ENCODE results near the gene RNASEL. TPM values are rescaled to one million over a fixed set of nuclear protein-coding genes. Genes with fewer than 3 reads are reported as not detected.

RNASEL gene
- total RNA-seq, 1 donor from 2014 or later, result 4.2 TPM

DNA sequence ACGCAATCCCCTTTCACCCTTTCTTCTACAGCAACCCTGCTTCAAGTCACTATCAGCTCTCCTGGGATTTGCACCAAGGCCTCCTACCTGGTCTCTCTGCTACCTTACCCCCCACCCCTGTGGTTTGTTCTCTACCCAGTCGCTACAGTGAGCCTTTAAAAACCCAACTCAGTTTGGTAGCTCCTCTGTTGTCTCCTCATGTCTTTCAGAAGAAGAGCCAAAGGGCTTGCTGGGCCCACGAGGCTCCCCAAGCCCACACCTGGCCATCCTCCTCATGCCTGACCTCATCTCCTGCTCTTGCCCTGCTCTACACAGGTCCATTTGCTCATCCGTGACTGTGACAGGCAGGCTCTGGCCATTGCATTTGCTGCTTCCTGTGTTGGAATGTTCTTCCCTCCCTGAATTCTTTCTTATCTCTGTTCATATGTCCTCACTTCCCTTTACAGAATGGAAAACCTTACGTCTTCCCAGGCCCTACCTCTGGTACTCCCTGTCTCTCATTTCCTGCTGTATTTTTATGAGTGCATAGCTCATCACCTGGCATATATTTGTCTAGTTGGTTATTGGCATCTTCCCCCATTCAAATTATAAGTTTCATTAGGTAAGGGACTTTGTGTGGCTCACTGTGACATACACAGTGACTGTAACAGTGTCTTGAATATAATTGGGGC is 11.8 kb upstream of the RNASEL start:
- peaks cover 41 to 52% (median 43%) of the 10 kb centered on the region in 3 donors for H3K4me1 ChIP-seq (ENCODE audit: control insufficient read depth in 3 of 3, insufficient read depth in 3 of 3, low read length in 3 of 3)
- no peaks in the 10 kb centered on the region for H3K9me3 ChIP-seq (ENCODE audit: control insufficient read depth in 3 of 3, low read length in 3 of 3)
- H3K4me3 ChIP-seq (ENCODE audit: low read length in 3 of 3), result peak overlapping the region in 2 of 3 donors; percentile 31 to 54
- peak overlapping the region in 1 of 3 donors; percentile 36 for H3K9ac ChIP-seq (ENCODE audit: low read depth in 1 of 3, low read length in 3 of 3)
- H3K27ac ChIP-seq (ENCODE audit: low read depth, low read length), result no peak overlapping the region
- peaks cover 7 to 17% (median 13%) of the 10 kb centered on the region in 3 donors for H3K36me3 ChIP-seq (ENCODE audit: control insufficient read depth in 3 of 3, insufficient read depth in 3 of 3, low read length in 3 of 3)
- no peaks in the 10 kb centered on the region for H3K27me3 ChIP-seq (ENCODE audit: control insufficient read depth in 3 of 3, insufficient read depth in 3 of 3, low read length in 3 of 3)

DNA sequence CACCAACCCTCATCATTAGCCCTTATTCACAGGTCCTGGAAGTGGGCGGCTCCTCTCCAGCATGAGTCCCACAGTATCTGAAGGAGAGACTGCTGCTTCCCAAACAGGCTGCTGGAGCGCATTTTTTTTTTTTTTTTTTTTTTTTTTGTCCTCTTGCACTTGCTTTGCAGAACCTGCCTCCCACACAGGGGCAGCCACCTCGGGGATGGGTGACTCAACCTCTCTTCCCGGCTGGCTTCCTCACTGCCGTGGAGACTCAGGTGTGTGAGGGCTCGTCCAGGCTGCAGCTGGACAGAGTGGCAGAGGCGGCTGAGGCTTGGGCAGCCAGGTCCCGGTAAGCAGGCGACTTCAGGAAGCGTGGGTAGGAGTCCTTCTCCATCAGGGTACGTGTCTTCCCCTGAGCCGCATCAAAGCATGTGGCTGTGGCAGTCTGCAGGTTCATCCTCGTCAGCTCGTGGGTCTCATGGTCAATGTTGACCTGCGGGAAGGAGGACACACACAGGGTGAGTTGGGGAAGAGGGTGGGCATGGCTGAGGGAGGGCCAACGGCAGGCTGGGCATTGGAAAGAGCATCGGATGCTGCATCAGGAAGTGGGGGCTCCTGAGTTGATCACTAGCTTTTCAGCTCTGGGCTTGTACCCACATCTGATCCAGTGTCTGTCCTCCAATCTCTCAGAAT is 11.1 kb upstream of the RNASEL start:
- Histone ChIP-seq H3K36me3 (ENCODE audit: control insufficient read depth in 3 of 3, insufficient read depth in 3 of 3, low read length in 3 of 3) (peaks cover 7 to 17% (median 13%) of the 10 kb centered on the region in 3 donors), H3K4me1 (ENCODE audit: control insufficient read depth in 3 of 3, insufficient read depth in 3 of 3, low read length in 3 of 3) (peaks cover 37 to 48% (median 38%) of the 10 kb centered on the region in 3 donors), H3K27ac (ENCODE audit: low read depth, low read length) (no peak overlapping the region), H3K9ac (ENCODE audit: low read depth in 1 of 3, low read length in 3 of 3) (peak overlapping the region in 2 of 3 donors; percentile 36 to 48), H3K9me3 (ENCODE audit: control insufficient read depth in 3 of 3, low read length in 3 of 3) (no peaks in the 10 kb centered on the region), H3K4me3 (ENCODE audit: low read length in 3 of 3) (no peak overlapping the region), H3K27me3 (ENCODE audit: control insufficient read depth in 3 of 3, insufficient read depth in 3 of 3, low read length in 3 of 3) (no peaks in the 10 kb centered on the region)

- Histone ChIP-seq H3K4me1 (ENCODE audit: control insufficient read depth in 3 of 3, insufficient read depth in 3 of 3, low read length in 3 of 3) (peaks cover 30 to 42% (median 34%) of the 10 kb centered on the region in 3 donors), H3K9me3 (ENCODE audit: control insufficient read depth in 3 of 3, low read length in 3 of 3) (no peaks in the 10 kb centered on the region), H3K27me3 (ENCODE audit: control insufficient read depth in 3 of 3, insufficient read depth in 3 of 3, low read length in 3 of 3) (no peaks in the 10 kb centered on the region), H3K36me3 (ENCODE audit: control insufficient read depth in 3 of 3, insufficient read depth in 3 of 3, low read length in 3 of 3) (peaks cover 7 to 17% (median 13%) of the 10 kb centered on the region in 3 donors), H3K4me3 (ENCODE audit: low read length in 3 of 3) (no peak overlapping the region), H3K27ac (ENCODE audit: low read depth, low read length) (no peak overlapping the region), H3K9ac (ENCODE audit: low read depth in 1 of 3, low read length in 3 of 3) (peak overlapping the region in 1 of 3 donors; percentile 48)
Measured at GRCh38 chr1:182599339-182599738, 10.3 kb upstream of the RNASEL start.

DNA sequence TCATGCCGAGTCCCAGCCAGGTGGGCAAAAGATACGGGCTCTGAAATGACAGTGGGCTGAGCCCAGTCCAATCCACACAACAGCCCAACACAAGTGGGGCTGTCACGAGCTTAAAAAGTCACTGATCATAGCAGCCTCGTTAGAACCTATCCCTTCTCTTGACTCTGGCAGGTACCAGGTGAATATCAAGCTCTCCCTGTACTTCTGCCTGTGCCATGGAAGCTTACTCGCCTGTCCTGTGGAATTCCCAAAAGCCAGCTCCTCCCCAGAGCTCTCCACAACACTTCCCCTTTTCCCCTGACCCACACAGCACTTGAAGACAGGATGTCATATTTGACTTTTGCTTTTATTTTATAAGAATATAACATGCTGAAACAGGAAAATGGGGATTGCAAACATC is 9.2 kb upstream of the RNASEL start:
- H3K27ac ChIP-seq (ENCODE audit: low read depth, low read length), result no peak overlapping the region

GRCh38 chr1:182596934-182597333 is 7.9 kb upstream of the RNASEL start:
- H3K27ac ChIP-seq (ENCODE audit: low read depth, low read length), result no peak overlapping the region
- no peaks in the 10 kb centered on the region for H3K27me3 ChIP-seq (ENCODE audit: control insufficient read depth in 3 of 3, insufficient read depth in 3 of 3, low read length in 3 of 3)
- H3K4me1 ChIP-seq (ENCODE audit: control insufficient read depth in 3 of 3, insufficient read depth in 3 of 3, low read length in 3 of 3), result peaks cover 15 to 26% (median 19%) of the 10 kb centered on the region in 3 donors
- H3K9me3 ChIP-seq (ENCODE audit: control insufficient read depth in 3 of 3, low read length in 3 of 3), result no peaks in the 10 kb centered on the region
- H3K9ac ChIP-seq (ENCODE audit: low read depth in 1 of 3, low read length in 3 of 3), result no peak overlapping the region
- H3K4me3 ChIP-seq (ENCODE audit: low read length in 3 of 3), result no peak overlapping the region
- peaks cover 7 to 17% (median 13%) of the 10 kb centered on the region in 3 donors for H3K36me3 ChIP-seq (ENCODE audit: control insufficient read depth in 3 of 3, insufficient read depth in 3 of 3, low read length in 3 of 3)

More for the DNA sequence above, 9.2 kb upstream of the RNASEL start:
- Histone ChIP-seq H3K27me3 (ENCODE audit: control insufficient read depth in 3 of 3, insufficient read depth in 3 of 3, low read length in 3 of 3) (no peaks in the 10 kb centered on the region), H3K9ac (ENCODE audit: low read depth in 1 of 3, low read length in 3 of 3) (no peak overlapping the region), H3K9me3 (ENCODE audit: control insufficient read depth in 3 of 3, low read length in 3 of 3) (no peaks in the 10 kb centered on the region), H3K4me3 (ENCODE audit: low read length in 3 of 3) (no peak overlapping the region), H3K36me3 (ENCODE audit: control insufficient read depth in 3 of 3, insufficient read depth in 3 of 3, low read length in 3 of 3) (peaks cover 7 to 17% (median 13%) of the 10 kb centered on the region in 3 donors), H3K4me1 (ENCODE audit: control insufficient read depth in 3 of 3, insufficient read depth in 3 of 3, low read length in 3 of 3) (peaks cover 23 to 33% (median 27%) of the 10 kb centered on the region in 3 donors)

DNA sequence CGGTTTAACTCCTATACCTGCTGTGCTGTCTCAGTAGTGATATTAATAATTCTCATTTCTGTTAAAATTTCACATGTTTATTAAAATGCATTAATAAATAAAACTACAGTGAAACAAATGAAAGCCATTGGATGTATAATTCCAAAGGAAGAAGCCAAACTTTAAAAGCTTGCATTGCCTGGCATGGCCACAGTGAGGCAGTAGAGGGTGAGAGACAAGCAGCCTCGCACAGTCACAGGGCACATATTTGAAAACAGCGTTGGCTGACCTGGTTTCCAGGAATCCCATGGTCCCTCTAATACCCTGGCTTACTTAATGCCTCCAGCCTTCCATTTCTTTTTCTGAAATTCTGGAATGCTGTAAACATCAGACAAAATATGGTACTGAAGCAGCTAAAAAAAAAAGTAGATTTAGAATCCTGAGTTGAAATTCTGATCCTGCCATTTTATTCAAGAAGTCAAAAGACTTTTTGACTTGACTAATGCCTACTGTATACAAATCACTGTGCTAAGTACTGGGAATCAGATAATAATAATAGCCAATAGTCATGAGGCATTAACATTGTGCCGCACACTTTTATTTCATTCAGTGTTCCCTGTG is 6.7 kb upstream of the RNASEL start:
- no peak overlapping the region for H3K9ac ChIP-seq (ENCODE audit: low read depth in 1 of 3, low read length in 3 of 3)
- no peaks in the 10 kb centered on the region for H3K27me3 ChIP-seq (ENCODE audit: control insufficient read depth in 3 of 3, insufficient read depth in 3 of 3, low read length in 3 of 3)
- no peak overlapping the region for H3K27ac ChIP-seq (ENCODE audit: low read depth, low read length)
- peaks cover 4 to 14% (median 8%) of the 10 kb centered on the region in 3 donors for H3K4me1 ChIP-seq (ENCODE audit: control insufficient read depth in 3 of 3, insufficient read depth in 3 of 3, low read length in 3 of 3)
- no peak overlapping the region for H3K4me3 ChIP-seq (ENCODE audit: low read length in 3 of 3)
- no peaks in the 10 kb centered on the region for H3K9me3 ChIP-seq (ENCODE audit: control insufficient read depth in 3 of 3, low read length in 3 of 3)
- H3K36me3 ChIP-seq (ENCODE audit: control insufficient read depth in 3 of 3, insufficient read depth in 3 of 3, low read length in 3 of 3), result peaks cover 5 to 13% (median 10%) of the 10 kb centered on the region in 3 donors

GRCh38 chr1:182589931-182590330 is 875 bp upstream of the RNASEL start:
- Histone ChIP-seq H3K4me1 (ENCODE audit: control insufficient read depth in 3 of 3, insufficient read depth in 3 of 3, low read length in 3 of 3) (peaks cover 9 to 16% (median 11%) of the 10 kb centered on the region in 3 donors), H3K27me3 (ENCODE audit: control insufficient read depth in 3 of 3, insufficient read depth in 3 of 3, low read length in 3 of 3) (no peaks in the 10 kb centered on the region), H3K27ac (ENCODE audit: low read depth, low read length) (no peak overlapping the region), H3K4me3 (ENCODE audit: low read length in 3 of 3) (no peak overlapping the region), H3K9ac (ENCODE audit: low read depth in 1 of 3, low read length in 3 of 3) (no peak overlapping the region), H3K9me3 (ENCODE audit: control insufficient read depth in 3 of 3, low read length in 3 of 3) (no peaks in the 10 kb centered on the region), H3K36me3 (ENCODE audit: control insufficient read depth in 3 of 3, insufficient read depth in 3 of 3, low read length in 3 of 3) (peaks cover 2 to 8% (median 5%) of the 10 kb centered on the region in 3 donors)

DNA sequence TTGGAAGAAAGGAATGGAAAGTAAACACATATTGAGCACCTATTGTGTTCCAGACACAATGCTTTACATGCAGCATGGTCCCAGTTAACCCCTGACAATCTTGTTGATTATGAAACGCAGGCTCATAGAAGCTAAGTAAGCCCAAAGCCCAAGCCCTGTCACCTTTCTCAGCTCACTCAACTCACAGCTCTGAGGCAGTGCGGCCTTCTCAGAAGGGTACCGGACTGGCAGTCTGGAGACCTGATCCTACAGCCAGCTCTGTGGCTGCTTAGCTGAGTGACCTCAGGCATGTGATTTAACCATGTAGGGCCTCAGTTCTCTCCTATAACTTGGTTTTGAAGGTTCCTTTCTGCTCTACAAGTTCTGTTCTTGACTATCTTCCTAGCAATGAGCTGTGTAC is 464 bp upstream of the RNASEL start:
- no peaks in the 10 kb centered on the region for H3K27me3 ChIP-seq (ENCODE audit: control insufficient read depth in 3 of 3, insufficient read depth in 3 of 3, low read length in 3 of 3)
- peaks cover 2 to 8% (median 5%) of the 10 kb centered on the region in 3 donors for H3K36me3 ChIP-seq (ENCODE audit: control insufficient read depth in 3 of 3, insufficient read depth in 3 of 3, low read length in 3 of 3)
- no peak overlapping the region for H3K27ac ChIP-seq (ENCODE audit: low read depth, low read length)
- peak overlapping the region in 2 of 3 donors; percentile 83 to 89 for H3K9ac ChIP-seq (ENCODE audit: low read depth in 1 of 3, low read length in 3 of 3)
- peak overlapping the region; percentile 80 to 92 (median 87) for H3K4me3 ChIP-seq (ENCODE audit: low read length in 3 of 3)
- H3K9me3 ChIP-seq (ENCODE audit: control insufficient read depth in 3 of 3, low read length in 3 of 3), result no peaks in the 10 kb centered on the region
- peaks cover 9 to 20% (median 11%) of the 10 kb centered on the region in 3 donors for H3K4me1 ChIP-seq (ENCODE audit: control insufficient read depth in 3 of 3, insufficient read depth in 3 of 3, low read length in 3 of 3)

DNA sequence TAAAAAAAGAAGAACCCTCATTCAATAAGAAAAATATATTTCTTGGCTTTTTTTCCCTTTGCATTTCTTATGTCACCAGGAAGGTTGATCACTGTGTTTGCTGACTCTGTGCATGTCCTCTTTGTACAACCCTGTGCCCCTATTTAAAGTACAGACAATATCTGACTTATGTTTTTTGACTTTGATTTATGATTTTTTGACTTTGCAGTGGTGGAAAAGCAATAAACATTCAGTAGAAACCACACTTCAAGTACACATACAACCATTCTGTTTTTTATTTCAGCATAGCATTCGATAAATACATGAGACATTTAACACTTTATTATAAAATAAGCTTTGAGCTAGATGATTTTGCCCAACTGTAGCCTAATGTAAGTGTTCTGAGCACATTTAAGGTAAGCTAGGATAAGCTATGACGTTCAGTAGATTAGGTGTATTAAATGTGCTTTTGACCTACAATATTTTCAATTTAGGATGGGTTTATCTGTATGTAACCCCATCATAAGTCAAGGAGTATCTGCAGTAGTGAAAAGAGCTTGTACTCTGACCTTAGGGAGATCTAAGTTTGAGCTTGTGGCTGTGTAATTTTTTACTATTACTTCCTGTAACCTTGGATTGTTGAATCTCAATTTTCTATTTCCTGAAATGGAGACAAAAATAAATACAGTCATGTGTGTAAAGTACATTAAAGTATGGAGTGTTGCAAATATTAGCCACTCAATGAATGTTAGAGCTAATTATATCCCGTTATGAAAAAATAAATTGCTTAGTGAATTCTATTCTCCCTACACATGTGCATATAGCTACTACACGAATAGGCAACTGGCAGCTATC is 1.2 kb downstream of the RNASEL start:
- Histone ChIP-seq H3K4me3 (ENCODE audit: low read length in 3 of 3) (peak overlapping the region; percentile 80 to 92 (median 87)), H3K9me3 (ENCODE audit: control insufficient read depth in 3 of 3, low read length in 3 of 3) (no peaks in the 10 kb centered on the region), H3K27ac (ENCODE audit: low read depth, low read length) (peak overlapping the region; percentile 89), H3K9ac (ENCODE audit: low read depth in 1 of 3, low read length in 3 of 3) (peak overlapping the region; percentile 83 to 92 (median 89)), H3K36me3 (ENCODE audit: control insufficient read depth in 3 of 3, insufficient read depth in 3 of 3, low read length in 3 of 3) (peaks cover 2 to 11% (median 7%) of the 10 kb centered on the region in 3 donors), H3K4me1 (ENCODE audit: control insufficient read depth in 3 of 3, insufficient read depth in 3 of 3, low read length in 3 of 3) (peaks cover 9 to 21% (median 11%) of the 10 kb centered on the region in 3 donors), H3K27me3 (ENCODE audit: control insufficient read depth in 3 of 3, insufficient read depth in 3 of 3, low read length in 3 of 3) (no peaks in the 10 kb centered on the region)
